Smooth muscle cell (in vitro differentiated cells): ENCODE data around the gene IMP3. TPM values are rescaled to one million over a fixed set of nuclear protein-coding genes. Genes with fewer than 3 reads are reported as not detected.
A peak's percentile ranks its signal among the peaks of the same experiment; 100 is the strongest.

ENCODE experiments used
- DNase-seq: peaks from one replicate; lab custom pipeline; 2025; ENCODE audit not compliant: unreplicated experiment; lab: John Stamatoyannopoulos, UW
- H2AFZ ChIP-seq: fragments of 200-600 bp; sonication (generic); 2 replicates; pipeline ENCODE4 v1.6.0; 2016; ENCODE audit warnings: antibody characterized with exemption, low read depth, mild to moderate bottlenecking
- H3F3A ChIP-seq: fragments of 200-600 bp; sonication (generic); 2 replicates; pipeline ENCODE4 v1.6.0; 2017; ENCODE audit warnings: antibody characterized with exemption, low read depth
- H3K27ac ChIP-seq: fragments of 200-600 bp; sonication (generic); 2 replicates; pipeline ENCODE4 v1.5.1; 2016; ENCODE audit warnings: low read depth, mild to moderate bottlenecking
- H3K27me3 ChIP-seq: fragments of 200-600 bp; sonication (generic); 2 replicates; pipeline ENCODE4 v1.6.1; 2016; ENCODE audit warnings: low read depth, mild to moderate bottlenecking
- H3K36me3 ChIP-seq: fragments of 200-600 bp; sonication (generic); 2 replicates; pipeline ENCODE4 v1.5.1; 2016; ENCODE audit warnings: low read depth
- H3K4me1 ChIP-seq: fragments of 200-600 bp; sonication (generic); 2 replicates; pipeline ENCODE4 v1.5.1; 2016; ENCODE audit warnings: low read depth
- H3K4me2 ChIP-seq: fragments of 200-600 bp; sonication (generic); 2 replicates; pipeline ENCODE4 v1.6.0; 2016; ENCODE audit warnings: mild to moderate bottlenecking
- H3K4me3 ChIP-seq: fragments of 200-600 bp; sonication (generic); 2 replicates; pipeline ENCODE4 v1.5.1; 2016; ENCODE audit warnings: mild to moderate bottlenecking
- H3K79me2 ChIP-seq: fragments of 200-600 bp; sonication (generic); 2 replicates; pipeline ENCODE4 v1.6.0; 2016; ENCODE audit warnings: low read depth, mild to moderate bottlenecking
- H3K9ac ChIP-seq: fragments of 200-600 bp; sonication (generic); 2 replicates; pipeline ENCODE4 v1.6.0; 2016; ENCODE audit warnings: low read depth
- H3K9me3 ChIP-seq: fragments of 200-600 bp; sonication (generic); replicated peaks from 2 replicates; pipeline ENCODE4 v1.5.1; 2016; ENCODE audit warnings: low read depth
- H4K20me1 ChIP-seq: fragments of 200-600 bp; sonication (generic); 2 replicates; pipeline ENCODE4 v1.6.0; 2016; ENCODE audit warnings: low read depth
- CTCF ChIP-seq: fragments of 200-600 bp; sonication (generic); IDR thresholded peaks from 2 replicates; pipeline ENCODE4 v1.5.1; 2017; ENCODE audit warnings: borderline replicate concordance, mild to moderate bottlenecking, antibody characterized with exemption; ENCODE audit not compliant: insufficient read depth, poor library complexity, severe bottlenecking
- WGBS: methylation state at CpG from one replicate; pipeline ENCODE4 v1.1.7; 2016; ENCODE audit warnings: low lambda C conversion rate; 5-methylcytosine and 5-hydroxymethylcytosine counted together
- polyA plus RNA-seq: library from polyadenylated mRNA; unstranded; fragments of >200 nt; fragmentation: Nextera tagmentation; extraction: Ambion mirVana; gene quantifications from 2 replicates; pipeline ENCODE4 v1.2.1, GENCODE V29; 2016
- total RNA-seq: library from RNA; depleted of rRNA; stranded (reverse); fragments of >200 nt; gene quantifications from 2 replicates; pipeline ENCODE4 v1.2.3, GENCODE V29; 2014

Gene IMP3
- total and polyA plus RNA-seq, 2 experiments from 2014 or later: 54.1 to 56.7 TPM

GRCh38 chr15:75677465-75678323 lies 37.7 kb upstream of the IMP3 start:
- Histone ChIP-seq H3F3A (peaks cover 9% of the 10 kb centered on the region), H3K9ac (no peak overlapping the region), H3K27me3 (no peaks in the 10 kb centered on the region), H3K79me2 (no peaks in the 10 kb centered on the region), H4K20me1 (no peaks in the 10 kb centered on the region), H3K4me1 (peaks cover 15% of the 10 kb centered on the region), H3K27ac (no peak overlapping the region), H3K9me3 (no peaks in the 10 kb centered on the region), H3K36me3 (no peaks in the 10 kb centered on the region), H3K4me3 (no peak overlapping the region), H3K4me2 (no peak overlapping the region), H2AFZ (no peak overlapping the region)
- WGBS: 92% methylated on average over 16 of the region's 16 CpGs
- no peak for TF ChIP-seq CTCF
- no peak for DNase-seq

- Histone ChIP-seq H3K36me3 (no peaks in the 10 kb centered on the region), H3K79me2 (no peaks in the 10 kb centered on the region), H3K4me3 (no peak overlapping the region), H3K4me2 (no peak overlapping the region), H2AFZ (no peak overlapping the region), H3K4me1 (peaks cover 23% of the 10 kb centered on the region), H3K27ac (no peak overlapping the region), H3K27me3 (no peaks in the 10 kb centered on the region), H4K20me1 (no peaks in the 10 kb centered on the region), H3K9me3 (no peaks in the 10 kb centered on the region), H3F3A (peaks cover 15% of the 10 kb centered on the region), H3K9ac (no peak overlapping the region)
- WGBS: 99% methylated on average over 30 of the region's 30 CpGs
- TF ChIP-seq CTCF: no peak
- DNase-seq: no peak
Observed at GRCh38 chr15:75676688-75677464, 36.9 kb upstream of the IMP3 start.

GRCh38 chr15:75675579-75676404 lies 35.8 kb upstream of the IMP3 start:
- H3F3A ChIP-seq: peaks cover 22% of the 10 kb centered on the region
- H4K20me1 ChIP-seq: no peaks in the 10 kb centered on the region
- peak overlapping the region; percentile 98 for H3K27ac ChIP-seq
- no peak overlapping the region for H3K4me2 ChIP-seq
- no peak for TF ChIP-seq CTCF
- no peak overlapping the region for H3K9ac ChIP-seq
- H3K4me3 ChIP-seq: no peak overlapping the region
- no peaks in the 10 kb centered on the region for H3K79me2 ChIP-seq
- peaks cover 28% of the 10 kb centered on the region for H3K4me1 ChIP-seq
- DNase-seq: no peak
- 97% methylated on average over 39 of the region's 41 CpGs for WGBS
- H3K9me3 ChIP-seq: no peaks in the 10 kb centered on the region
- H2AFZ ChIP-seq: no peak overlapping the region
- no peaks in the 10 kb centered on the region for H3K27me3 ChIP-seq
- no peaks in the 10 kb centered on the region for H3K36me3 ChIP-seq
